HG02610 (cell line): Measurements from ENCODE around the gene HSPG2.

ENCODE experiments used
- ATAC-seq: cut with Tn5 transposase; IDR thresholded peaks from one replicate; pipeline ENCODE4 v1.9.1; 2021; ENCODE audit warnings: mild to moderate bottlenecking, moderate library complexity; ENCODE audit not compliant: unreplicated experiment

The HSPG2 gene

GRCh38 chr1:21884456-21885235, 52.5 kb downstream of the HSPG2 start:
- no peak for ATAC-seq

- ATAC-seq: no peak
Measured at GRCh38 chr1:21882721-21883415, 54.2 kb downstream of the HSPG2 start.

GRCh38 chr1:21881250-21881649, 55.9 kb downstream of the HSPG2 start:
- ATAC-seq: no peak

GRCh38 chr1:21880619-21880970, 56.5 kb downstream of the HSPG2 start:
- ATAC-seq: no peak

- no peak for ATAC-seq
Measured at GRCh38 chr1:21879928-21880618, 57.0 kb downstream of the HSPG2 start.

GRCh38 chr1:21878840-21879478, 58.2 kb downstream of the HSPG2 start:
- ATAC-seq: no peak

GRCh38 chr1:21878009-21878773, 58.9 kb downstream of the HSPG2 start:
- no peak for ATAC-seq

GRCh38 chr1:21876267-21876666, 60.8 kb downstream of the HSPG2 start:
- no peak for ATAC-seq

GRCh38 chr1:21875621-21876063, 61.5 kb downstream of the HSPG2 start:
- ATAC-seq: no peak

GRCh38 chr1:21874778-21875547, 62.1 kb downstream of the HSPG2 start:
- ATAC-seq: no peak

- no peak for ATAC-seq
Measured at GRCh38 chr1:21874328-21874727, 62.8 kb downstream of the HSPG2 start.

GRCh38 chr1:21873761-21874160, 63.3 kb downstream of the HSPG2 start:
- no peak for ATAC-seq

- no peak for ATAC-seq
Measured at GRCh38 chr1:21873174-21873573, 63.9 kb downstream of the HSPG2 start.

GRCh38 chr1:21872445-21873079, 64.5 kb downstream of the HSPG2 start:
- no peak for ATAC-seq

GRCh38 chr1:21871943-21872342, 65.2 kb downstream of the HSPG2 start:
- ATAC-seq: no peak

- ATAC-seq: no peak
Measured at GRCh38 chr1:21870611-21871010, 66.5 kb downstream of the HSPG2 start.

- no peak for ATAC-seq
Measured at GRCh38 chr1:21869620-21870121, 67.4 kb downstream of the HSPG2 start.

- ATAC-seq: no peak
Measured at GRCh38 chr1:21868941-21869454, 68.1 kb downstream of the HSPG2 start.

- no peak for ATAC-seq
Measured at GRCh38 chr1:21868482-21868881, 68.6 kb downstream of the HSPG2 start.
